GM12892 (cell line): ENCODE measurements around the gene TNFRSF4.

ENCODE experiments used
- DNase-seq: peaks from one replicate; pipeline ENCODE4 v3.0.0; 2011; ENCODE audit not compliant: insufficient read length
- FAIRE-seq: peaks from 2 replicates; lab custom pipeline; 2011; peaks lifted over from hg19 to GRCh38; lab: Jason Lieb, UNC
- POLR2A ChIP-seq: IDR thresholded peaks from 2 replicates; pipeline ENCODE4 v1.6.1; 2011; ENCODE audit warnings: low read depth, low read length, control low read depth
- POLR2AphosphoS5 ChIP-seq: IDR thresholded peaks from 2 replicates; pipeline ENCODE4 v1.6.1; 2011; ENCODE audit warnings: low read depth, low read length, control low read depth
- TAF1 ChIP-seq: IDR thresholded peaks from 2 replicates; pipeline ENCODE4 v1.6.1; 2011; ENCODE audit warnings: low read depth, mild to moderate bottlenecking, control low read depth, low read length, borderline replicate concordance

TNFRSF4 gene

DNA sequence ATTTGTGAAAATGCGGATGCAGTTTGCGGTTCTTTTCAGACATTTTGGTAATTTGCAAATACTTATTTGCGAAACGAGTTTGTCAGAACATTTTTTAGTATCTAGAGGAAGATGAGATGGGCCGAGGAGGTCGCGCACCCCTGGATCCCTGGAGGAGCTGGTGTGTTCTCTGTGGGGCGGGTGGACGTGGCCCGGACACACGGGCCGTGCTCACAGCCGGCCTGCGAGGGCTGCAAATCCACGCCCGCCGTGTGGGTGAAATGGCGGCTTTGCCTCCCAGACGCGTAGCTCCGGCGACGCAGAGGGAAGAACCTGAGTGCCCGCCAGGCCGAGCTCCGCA, 49.6 kb downstream of the TNFRSF4 start:
- FAIRE-seq (no peak), DNase-seq (no peak)
- TF ChIP-seq TAF1, result no peak
- no peak for TF ChIP-seq POLR2A
- no peak for TF ChIP-seq POLR2AphosphoS5

DNA sequence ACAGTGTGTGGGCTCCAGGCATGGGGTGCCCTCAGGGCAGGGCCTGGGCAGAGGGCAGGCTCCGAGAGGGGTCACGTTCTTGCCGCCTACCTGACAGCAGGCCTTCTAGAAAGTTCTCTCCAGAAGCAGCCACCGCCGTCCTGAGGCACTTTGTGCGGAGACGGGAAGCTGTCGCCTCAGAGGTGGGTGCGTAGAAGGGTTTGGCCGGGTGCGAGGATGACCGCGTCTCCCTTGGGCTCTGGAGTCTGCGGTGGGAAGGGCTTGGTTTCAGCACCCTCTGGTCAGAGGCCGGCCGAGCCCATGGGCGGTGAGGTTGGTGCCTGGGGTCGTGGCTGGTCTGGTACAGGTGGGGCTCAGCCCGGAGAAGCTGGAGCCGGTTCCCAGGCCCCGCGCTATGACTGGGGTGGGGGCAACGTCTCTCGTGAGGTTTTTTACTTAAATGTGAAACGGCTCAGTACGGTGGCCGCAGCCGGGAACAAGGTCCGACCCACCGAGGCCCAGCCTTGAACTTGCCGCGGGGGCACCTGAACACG, 50.3 kb downstream of the TNFRSF4 start:
- no peak for FAIRE-seq
- no peak for TF ChIP-seq POLR2AphosphoS5
- no peak for TF ChIP-seq TAF1
- TF ChIP-seq POLR2A, result no peak

DNA sequence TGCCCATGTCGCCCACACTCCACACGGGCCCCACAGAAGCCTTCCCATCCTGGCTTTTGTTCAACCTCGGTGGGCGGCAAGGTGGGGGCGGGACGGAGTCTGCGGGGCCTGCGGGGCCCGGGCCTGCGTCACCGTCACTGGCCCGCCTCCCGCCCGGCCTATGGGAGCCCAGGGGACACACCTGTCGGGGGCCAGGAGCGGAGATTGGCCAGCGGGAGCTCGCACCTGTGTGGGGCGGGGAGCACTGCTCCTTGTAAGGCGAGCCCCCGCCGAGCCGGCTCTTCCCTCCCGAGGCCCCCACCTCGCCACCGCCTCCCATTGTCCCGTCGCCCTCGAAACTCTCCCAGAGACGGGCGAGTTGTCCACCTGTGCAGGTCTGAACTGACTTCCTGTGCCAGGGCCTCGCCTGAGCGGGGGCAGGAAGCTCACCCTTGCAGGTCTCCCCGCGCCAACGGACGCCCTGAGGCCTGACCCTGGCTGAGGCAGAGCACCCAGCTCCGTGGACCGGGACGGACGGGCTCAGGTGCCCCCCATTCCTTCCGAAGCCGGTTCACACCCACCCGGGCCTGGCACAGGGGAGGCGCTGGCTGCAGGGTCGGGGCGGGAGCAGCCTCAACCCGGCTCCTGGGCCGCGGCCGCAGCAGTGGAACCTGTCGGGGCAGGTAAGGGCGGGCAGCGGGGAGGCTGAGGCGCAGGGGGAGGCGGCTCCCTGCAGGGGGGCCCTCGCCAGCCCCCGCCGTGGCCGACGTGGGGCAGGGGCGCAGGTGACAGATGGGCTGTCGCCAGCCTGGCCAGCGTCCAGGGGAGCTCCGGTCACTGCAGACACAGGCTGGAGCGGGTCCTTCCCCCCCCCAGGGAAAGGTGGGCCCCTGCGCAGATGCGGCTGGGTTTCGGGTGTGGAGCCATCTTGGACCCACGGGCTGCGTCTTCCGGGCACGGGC, 51.1 kb downstream of the TNFRSF4 start:
- TF ChIP-seq POLR2A, result no peak
- TF ChIP-seq TAF1, result no peak
- TF ChIP-seq POLR2AphosphoS5, result no peak
- FAIRE-seq (no peak), DNase-seq (no peak)

More for the DNA sequence above, 50.3 kb downstream of the TNFRSF4 start:
- no peak for DNase-seq

DNA sequence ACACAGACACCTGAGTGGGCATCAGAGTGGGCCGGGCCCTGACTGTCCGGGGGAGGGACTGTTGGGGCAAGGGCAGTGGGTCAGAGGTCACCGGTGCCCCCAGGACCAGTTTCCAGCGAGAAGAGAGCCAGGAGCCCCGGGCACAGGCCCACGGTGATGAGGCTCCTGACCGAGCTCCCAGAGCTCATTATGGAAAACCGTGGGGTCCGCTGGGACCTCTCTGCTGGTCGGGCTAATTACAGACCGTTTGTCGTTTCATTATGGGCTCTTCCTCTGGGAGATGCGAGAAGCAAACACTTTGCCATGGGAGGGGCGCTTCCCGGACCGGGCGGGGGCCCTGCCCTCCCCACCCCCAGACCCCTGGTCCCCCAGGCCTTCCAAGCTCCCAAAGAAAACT, 52.3 kb downstream of the TNFRSF4 start:
- TF ChIP-seq POLR2AphosphoS5 (no peak), TAF1 (no peak), POLR2A (no peak)
- DNase-seq, result no peak
- no peak for FAIRE-seq
